Measurements from ENCODE around the gene CYB5R4.
"Not testable (repeated sequence)": the region's sequence is repeated elsewhere in the genome, so short reads cannot be mapped to it uniquely, and the experiment has no call there.

CYB5R4 gene

DNA sequence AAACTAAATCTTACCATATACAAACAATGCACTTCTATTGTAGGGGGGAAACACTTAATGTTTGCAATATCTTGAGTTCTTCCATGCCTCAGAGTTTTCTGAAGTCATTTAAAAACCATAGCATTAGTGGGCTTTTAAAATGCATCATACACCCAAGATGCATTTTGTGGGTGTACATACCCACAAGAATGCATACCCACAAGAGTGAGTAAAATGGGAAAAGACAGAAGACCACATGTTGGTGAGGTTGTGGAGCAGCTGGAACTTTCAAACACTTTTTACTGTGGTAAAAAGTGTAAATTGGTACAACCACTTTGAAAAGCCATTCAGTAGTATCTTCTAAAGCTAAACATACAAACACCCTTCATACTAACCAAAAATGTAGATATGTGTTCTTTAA is 57.5 kb downstream of the CYB5R4 start:
- no peak for DNase-seq

DNA sequence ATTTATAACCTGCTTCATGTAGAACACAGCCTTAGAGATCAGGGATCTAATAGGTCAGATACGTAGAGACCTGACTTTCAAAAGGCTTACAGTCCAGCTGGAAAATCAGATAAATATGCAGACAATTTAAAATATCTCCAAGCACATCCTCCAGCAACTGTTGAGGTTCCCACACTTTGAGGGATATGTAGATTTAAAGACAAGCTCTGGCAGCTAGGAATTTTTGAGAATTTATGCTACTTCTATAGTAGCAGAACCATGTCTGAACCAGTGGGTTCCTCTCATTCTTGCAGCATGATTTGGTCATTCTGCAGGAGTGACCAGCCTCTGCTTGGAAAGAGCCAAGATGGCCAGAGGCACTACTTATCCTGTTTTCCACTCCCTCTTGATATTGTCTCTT is 60.5 kb downstream of the CYB5R4 start:
- DNase-seq, result no peak

DNA sequence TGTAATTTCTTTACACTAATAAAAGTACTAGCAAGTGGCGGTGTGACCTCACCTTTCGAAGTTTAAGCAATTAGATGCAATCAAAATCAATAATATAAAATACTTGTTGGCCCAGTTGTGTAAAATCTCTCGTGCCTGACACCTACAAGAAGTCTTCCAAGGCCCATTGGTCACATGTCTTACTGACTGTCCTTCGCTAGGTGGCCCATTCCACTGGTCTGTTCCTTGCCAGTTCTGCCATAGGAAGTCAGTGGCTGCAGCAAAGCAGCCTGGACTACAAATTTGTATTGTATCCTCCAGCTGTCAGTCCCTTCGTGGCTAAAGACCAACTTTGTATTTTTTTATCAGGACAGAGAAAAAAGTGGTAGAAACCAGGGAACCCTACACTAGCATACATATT is 61.8 kb downstream of the CYB5R4 start:
- no peak for DNase-seq

DNA sequence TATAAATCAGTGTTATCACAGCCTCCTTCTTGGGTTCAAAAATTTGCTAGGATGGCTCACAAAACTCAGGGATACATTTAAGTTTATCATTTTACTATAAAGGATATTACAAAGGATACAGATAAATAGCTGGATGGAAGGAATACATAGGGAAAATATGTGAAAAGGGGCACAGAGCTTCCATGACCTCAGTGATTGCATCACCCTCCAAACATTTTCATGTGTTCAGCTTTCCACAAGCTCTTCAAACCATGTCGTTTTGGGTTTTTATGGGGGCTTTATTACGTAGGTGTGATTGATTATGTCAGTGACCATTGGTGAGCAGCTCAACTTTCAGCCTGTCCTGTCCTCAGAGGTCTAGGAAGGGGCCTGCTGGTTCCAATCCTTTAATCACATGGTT is 68.0 kb downstream of the CYB5R4 start:
- DNase-seq, result no peak

DNA sequence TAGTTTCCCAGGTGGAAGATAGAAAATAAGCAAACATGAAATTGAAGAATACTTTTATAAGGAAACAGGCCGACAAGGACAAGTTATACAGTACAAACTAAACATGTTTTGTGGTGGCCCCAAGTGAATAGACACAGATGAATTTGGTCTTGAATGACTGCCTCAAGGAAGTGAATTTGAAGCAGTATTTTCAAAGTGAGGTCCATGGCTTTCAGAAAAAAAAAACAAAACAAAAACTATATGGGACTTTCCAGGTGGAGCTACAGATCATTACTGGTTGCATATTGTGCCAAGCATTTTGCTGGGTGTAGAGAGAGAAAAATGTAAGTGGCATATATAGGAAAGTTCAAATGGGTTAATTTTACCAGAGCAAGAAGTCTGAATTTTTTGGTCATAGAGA is 68.8 kb downstream of the CYB5R4 start:
- no peak for DNase-seq

DNA sequence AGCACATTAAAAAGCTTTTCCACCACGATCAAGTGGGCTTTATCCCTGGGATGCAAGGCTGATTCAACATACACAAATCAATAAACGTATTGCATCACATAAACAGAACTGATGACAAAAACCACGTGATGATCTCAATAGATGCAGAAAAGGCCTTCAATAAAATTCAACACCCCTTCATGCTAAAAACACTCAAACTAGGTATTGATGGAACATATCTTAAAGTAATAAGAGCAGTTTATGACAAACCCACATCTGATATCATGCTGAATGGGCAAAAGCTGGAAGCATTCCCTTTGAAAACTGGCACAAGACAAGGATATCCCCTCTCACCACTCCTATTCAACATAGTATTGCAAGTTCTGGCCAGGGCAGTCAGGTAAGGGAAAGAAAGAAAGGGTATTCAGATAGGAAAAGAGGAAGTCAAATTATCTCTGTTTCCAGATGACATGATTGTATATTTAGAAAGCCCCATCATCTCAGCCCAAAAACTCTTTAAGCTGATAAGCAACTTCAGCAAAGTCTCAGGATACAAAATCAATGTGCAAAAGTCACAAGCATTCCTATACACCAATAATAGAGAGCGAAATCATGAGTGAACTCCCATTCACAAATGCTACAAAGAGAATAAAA is 86.8 kb downstream of the CYB5R4 start:
- DNase-seq, result not testable (repeated sequence)

DNA sequence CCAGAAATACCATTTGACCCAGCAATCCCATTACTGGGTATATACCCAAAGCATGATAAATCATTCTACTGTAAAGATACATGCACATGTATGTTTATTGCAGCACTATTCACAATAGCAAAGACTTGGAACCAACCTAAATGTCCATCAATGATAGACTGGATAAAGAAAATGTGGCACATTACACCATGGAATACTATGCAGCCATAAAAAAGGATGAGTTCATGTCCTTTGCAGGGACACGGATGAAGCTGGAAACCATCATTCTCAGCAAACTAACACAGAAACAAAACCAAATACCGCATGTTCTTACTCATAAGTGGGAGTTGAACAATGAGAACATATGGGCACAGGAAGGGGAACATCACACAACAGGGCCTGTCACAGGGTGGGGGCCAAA is 88.5 kb downstream of the CYB5R4 start:
- not testable (repeated sequence) for DNase-seq

DNA sequence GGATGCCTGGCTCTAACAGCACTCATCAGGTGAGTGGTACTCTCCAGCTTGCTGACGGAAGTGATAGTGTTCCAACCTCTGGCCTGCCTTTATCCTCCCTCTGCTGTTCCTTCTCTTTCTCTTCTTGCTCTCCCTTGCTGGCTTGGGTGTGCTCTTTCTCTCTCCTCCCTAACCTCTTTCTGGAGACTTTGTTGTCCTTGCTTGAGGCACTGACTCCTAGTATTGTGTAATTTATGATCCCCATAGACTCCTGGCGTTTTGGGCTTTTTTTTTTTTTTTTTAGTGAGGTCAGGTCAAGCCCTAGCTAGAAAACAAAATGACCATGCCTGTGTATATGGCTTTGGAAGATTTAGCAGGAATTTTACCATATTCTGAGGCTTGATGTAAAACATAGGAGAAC is 89.4 kb downstream of the CYB5R4 start:
- no peak for DNase-seq

DNA sequence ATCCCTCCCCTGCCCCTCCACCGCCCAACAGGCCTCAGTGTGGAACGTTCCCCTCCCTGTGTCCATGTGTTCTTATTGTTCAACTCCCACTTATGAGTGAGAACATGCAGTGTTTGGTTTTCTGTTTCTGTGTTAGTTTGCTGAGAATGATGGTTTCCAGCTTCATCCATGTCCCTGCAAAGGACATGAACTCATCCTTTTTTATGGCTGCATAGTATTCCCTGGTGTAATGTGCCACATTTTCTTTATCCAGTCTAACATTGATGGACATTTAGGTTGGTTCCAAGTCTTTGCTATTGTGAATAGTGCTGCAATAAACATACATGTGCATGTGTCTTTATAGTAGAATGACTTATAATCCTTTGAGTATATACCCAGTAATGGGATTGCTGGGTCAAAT is 91.9 kb downstream of the CYB5R4 start:
- DNase-seq, result not testable (repeated sequence)

DNA sequence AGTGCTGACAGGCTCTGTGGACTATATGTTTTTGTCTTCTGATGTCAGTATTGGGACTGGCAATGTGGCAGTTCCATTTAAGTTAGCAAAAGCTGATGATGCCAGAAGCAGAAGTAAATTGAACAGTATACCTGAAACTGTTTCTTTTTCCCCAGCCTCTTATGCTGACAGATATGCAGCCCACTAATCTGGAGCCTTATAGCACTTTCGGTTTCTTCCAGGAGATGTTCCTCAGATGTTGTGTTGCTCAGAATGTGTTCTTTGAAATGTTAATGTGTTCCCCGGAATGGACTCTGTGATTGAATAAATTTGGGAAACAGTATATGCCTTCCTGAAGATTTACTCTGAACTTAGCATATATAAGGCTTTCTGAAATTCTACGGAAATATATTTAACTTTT is 93.3 kb downstream of the CYB5R4 start:
- DNase-seq, result no peak

DNA sequence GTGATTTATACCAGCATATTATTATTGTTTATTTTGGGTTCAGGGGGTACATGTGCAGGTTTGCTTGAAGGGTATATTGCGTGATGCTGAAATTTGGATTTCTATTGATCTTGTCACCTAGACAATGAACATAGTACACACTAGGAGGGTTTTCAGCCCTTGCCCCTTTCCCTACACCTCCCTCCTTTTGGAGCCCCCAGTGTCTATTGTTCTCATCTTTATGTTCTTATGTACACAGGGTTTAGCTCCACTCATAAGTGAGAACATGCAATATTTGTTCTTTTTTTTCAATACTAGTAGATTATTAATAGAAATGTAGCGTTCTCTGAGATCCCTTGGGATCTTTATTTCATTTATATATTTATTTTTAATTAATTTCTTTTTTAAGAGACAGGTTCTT is 94.9 kb downstream of the CYB5R4 start:
- DNase-seq, result no peak

DNA sequence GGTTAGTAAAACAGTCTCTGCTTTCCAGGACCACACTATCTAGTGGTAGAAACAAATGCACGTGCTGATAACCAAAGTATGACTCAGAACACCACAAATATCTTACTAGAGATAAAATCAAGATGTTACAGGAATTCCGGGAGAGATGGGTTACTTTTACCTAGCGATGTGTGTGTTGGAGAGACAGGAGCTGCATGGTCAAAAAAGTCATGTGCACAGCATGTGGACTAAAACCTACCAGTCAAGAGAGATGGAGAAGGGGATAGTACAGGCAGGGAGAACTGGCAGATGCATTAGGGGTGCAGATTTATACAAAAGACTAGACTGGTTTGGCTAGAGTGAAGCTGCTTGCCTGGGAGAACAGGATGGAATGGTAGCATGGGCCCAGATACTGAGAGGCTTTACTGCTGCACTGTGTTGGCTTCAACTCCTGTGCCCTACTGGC is 98.8 kb downstream of the CYB5R4 start:
- DNase-seq, result no peak

DNA sequence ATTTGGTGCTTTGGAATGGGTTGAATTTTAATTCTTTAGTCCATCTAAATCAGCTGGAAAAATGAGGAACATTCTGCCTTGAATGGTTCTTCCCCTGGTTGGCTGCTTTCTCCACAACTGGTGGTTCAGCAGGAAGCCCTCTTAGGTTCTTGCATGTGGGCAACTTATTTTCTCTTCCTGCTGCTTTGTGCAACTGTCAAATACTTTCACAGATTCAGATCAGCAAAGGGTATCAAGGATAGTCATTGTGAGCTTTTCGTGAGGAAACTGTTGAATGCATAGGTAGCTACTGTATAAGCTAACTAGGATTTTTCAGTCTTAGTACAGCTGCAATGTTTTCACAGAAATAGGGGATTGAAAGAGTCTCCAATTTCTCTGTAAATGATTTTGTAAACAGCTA is 101.2 kb downstream of the CYB5R4 start:
- no peak for DNase-seq

DNA sequence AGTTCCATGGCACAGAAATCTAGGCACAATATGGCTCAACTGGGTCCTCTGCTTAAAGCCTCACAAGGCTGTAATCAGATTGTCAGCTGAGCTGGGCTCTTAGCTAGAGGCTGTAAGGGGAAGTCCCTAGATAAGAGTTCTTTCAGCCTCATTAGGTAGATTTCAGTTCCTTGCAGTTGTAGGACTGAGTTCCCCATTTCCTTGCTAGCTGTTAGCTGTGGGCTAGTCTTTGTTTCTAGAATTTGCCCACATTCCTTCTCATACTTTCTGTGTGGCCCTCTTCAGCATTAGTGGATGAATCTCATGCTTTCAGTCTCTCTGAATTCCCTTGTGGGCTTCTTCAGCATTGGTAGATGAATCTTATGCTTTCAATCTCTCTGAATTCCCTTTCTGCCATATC is 103.1 kb downstream of the CYB5R4 start:
- DNase-seq, result no peak

DNA sequence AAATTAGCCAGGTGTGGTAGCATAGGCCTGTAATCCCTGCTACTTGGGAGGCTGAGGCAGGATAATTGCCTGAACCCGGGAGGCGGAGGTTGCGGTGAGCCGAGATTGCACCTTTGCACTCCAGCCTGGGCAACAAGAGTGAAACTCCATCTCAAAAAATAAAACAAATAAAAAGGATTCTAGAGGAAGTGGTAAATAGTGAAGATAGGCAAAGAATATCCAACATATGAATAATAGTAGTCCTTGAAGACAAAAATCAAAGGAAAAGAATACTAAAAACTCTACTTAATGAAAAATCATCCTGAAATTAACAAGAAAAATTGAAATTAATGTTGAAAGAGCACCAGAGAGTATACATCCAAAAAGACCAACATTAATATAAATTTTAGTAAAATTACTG is 107.0 kb downstream of the CYB5R4 start:
- no peak for DNase-seq

DNA sequence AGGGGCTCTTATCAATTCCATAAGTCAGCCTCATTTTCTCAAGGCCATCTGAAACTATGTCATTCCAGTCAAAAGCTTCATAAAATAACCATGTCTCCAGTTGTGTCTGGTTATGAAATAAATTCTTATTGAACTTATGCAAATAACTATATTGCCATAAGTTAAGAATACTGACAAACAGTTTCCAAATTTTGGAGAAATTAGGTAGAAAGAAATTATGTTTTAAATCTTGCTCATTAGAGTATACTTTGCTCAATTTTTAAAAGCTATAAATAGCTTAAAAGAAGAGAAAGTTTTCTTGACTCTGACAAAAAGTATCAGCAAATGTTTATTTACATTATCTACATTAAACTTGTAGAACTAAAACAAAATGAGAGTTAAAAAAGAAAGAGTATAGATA is 111.1 kb downstream of the CYB5R4 start:
- no peak for DNase-seq

DNA sequence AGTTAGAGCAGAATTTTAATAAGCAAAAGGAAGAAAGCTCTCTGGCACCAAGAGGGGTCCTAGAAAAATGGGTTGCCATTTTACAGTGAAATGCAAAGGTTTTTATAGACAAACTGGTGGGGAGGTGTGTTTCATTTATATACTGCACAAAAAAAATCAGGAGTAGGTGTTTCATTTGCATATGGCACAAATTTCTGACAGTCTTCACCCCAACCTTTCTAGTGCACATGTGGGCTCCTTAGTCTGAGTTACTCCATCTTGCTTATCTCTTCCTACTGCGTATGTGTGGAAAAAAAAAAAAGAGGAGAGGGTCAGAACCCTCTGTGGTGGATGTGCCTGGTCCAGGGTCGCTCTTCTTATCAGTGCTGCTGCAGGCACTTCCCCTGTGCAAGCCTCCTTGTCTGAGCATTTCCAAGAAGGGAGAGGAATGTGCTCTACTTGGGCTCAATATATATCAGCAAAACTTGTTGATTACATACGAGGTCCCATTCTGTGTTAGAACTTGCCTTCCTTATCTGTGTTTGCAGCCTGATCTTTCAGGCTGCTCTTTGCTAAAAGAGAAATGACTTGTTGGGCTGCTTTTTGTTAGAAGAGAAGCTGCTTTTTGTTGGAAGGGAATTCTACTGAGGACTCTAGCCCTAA is 115.0 kb downstream of the CYB5R4 start:
- DNase-seq, result no peak

DNA sequence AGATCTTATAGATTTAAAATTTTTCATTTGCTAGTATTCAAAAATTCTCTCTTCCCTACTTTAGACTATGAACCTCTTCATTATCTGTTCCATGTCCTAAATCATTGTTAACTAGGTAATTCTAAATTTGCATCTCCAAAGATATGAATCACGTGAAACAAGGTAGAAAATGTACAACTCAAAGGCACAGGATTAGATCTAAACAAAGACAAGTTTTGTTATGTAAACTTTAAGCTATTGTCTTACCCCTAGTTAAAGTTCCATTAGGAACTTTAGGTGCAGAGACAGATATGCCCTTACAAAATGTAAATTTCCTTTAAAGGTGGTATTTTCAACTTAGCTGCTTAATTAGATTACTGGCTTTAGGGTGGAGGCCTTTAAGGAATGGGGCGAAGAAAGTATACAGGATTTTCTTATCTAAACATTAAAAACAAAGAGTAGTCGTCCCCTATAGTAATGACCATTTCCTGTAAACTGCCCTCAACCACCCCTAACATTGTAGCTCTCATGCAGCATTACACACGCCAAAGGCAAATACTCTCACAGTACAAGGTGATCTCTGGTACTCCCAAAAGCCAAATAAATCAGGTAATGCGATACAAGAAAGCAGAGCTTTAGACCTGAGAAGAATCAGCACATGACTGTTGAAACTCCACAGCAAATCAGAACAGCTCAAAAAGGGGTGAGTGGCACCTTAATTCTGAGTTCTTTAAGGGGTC is 116.7 kb downstream of the CYB5R4 start:
- no peak for DNase-seq

DNA sequence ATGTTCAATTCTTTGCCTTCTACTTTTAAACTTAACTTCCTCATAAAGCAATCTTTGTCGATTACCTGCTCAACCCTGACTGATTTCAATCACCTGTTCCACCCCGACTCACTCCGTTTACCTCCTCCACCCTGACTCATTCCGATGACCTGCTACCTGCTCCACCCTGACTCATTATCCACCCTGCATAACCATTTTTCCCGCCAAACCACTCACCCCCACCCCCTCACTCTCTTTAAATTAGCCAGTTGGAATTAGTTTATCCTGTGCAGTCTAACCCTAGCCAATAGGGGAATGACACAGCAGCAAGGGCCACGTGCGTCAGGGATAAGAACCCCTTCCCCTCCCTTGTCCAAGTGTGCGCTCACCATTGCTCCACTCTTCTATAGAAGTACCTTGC is 117.4 kb downstream of the CYB5R4 start:
- no peak for DNase-seq

DNA sequence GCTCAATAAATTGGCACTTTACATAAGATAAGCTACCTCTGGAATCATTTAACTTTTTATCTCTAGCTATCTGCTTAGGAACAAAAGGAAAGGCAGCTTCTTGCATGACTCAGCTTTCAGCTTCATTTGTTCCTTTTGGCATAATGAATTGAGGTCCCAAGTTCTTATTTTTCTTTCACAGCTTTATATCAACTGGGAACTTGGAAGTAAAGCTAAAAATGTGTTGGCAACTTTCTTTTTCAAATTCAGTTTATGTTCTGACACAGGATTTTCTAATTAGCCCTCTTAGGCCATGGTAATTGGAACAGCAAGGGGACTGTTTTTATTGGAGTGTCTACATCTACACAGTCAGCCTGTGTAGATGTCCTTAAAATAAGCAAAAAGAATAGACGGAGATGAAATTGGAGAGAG is 118.8 kb downstream of the CYB5R4 start:
- DNase-seq, result no peak

DNA sequence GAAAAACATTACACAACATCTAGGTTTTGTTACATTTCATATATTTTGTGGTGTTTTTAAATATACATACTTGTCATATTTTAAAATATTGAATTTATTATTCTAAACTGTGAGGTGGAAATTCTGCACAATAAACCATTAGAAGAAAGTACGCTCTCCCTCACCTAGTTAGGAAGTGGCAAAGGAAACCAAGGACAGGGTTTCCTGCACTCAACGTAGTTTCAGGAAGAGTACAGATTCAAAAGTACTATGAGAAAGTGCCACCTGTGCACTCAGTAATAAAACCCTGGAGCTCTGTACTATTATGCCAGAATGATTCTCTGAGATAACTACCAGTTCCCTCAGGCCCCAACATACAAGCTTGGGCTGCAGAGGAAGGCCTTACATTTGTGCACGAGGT is 119.5 kb downstream of the CYB5R4 start:
- DNase-seq, result no peak

DNA sequence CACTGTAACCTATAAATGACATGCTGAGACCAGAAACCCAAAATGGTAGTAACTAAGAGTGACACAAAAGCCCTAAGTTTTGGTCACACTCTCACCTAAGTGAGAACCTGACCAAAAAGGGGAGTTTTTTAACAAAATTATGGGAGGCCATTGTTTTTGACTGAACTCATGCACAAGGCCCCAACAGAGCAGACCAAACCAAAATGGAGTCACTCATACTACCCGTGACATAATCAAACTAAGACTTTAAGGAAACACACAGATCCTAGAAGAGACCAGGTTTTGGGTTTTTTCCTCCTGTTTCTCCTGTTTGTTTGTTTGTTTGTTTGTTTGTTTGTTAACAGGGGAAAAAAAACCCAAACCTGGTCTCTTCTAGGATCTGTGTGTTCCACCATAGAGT is 124.9 kb downstream of the CYB5R4 start:
- DNase-seq, result no peak

DNA sequence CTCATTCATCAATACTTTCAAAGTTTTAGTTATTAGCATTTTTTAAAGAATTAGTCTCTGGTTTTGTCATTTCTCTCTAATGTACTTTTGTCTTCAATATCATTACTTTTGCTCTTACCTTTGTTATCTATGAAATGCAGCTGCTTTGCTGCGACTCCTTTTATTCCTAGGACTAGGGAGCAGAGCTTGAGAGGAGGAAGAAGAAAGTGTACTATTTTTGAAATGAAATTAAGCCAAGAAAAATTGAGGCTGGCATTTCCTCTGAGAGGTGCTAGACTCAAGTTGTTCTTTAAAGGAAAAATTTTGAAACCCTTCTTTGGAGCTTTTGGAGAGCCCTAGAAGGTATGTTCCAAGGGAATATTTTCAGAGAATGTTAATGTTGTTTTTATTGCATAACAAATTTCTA is 125.8 kb downstream of the CYB5R4 start:
- no peak for DNase-seq

DNA sequence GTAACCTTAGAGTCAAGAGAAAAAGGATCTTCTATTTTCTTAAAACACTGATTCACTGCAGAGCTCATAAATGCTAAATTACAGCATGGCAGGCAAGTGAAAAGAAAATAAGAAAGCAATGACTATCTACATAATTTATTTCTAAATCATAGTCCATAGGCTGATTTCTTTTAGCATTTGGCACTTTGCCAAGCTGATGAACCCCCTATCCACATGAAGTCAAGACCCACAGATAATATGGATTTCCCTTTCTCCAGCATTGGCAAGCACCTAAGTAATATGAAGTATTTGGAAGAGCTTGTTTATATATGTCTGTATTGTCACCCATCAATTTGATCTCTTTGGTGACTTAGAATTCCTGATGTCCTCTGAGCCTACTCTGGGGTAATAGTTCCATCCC is 126.2 kb downstream of the CYB5R4 start:
- no peak for DNase-seq

Data from NCI-H2029 (cell line).